Stimulated activated CD4-positive, alpha-beta T cell treated with anti-CD3 and anti-CD28 coated beads, Interleukin-15, amount 100 ng/mL, for 1 hour (primary cell): ENCODE measurements around the gene PLCB1.

ENCODE experiments used
- DNase-seq, 2 donors: peaks; one replicate each; pipeline ENCODE4 v3.0.0-alpha.2; 2020; ENCODE audit warnings: low read depth in 1 of 2, low spot score in 1 of 2

PLCB1 gene

DNA sequence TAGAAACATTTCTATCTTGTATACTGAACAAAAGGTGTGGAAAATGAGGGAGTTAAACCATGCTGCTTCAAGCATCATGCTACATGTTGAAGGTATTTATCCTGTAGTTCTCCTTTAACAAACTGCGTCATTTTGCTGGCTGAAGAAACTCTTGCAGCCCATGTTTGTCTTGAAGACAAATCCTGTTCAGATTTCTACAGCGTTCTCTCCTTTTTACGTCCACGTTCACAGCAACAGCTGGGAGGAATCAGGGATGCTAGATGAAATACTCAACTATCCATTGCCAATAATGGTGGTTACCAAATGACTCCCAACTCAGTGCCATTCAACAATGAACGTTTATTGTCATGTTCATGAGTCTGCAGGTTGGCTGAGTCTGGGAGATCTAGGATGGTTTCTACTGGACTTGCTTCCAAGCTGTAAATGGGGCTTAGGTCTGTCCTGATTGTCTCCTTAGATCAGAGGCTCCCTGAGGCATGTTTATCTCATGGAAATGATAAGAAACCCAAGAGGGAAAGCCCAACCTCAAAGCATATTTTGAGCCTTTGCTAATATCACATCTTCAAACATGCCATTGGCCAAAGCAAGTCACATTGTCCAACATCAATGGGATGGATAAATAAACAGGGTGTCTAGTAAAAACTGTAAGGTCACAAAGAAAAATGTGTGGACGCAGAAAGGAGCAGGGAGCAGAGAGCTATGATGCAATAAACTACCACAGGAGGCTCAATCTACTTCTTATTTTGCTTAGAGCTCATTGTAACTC, 2.7 kb upstream of the PLCB1 start:
- DNase-seq, result no peak

DNA sequence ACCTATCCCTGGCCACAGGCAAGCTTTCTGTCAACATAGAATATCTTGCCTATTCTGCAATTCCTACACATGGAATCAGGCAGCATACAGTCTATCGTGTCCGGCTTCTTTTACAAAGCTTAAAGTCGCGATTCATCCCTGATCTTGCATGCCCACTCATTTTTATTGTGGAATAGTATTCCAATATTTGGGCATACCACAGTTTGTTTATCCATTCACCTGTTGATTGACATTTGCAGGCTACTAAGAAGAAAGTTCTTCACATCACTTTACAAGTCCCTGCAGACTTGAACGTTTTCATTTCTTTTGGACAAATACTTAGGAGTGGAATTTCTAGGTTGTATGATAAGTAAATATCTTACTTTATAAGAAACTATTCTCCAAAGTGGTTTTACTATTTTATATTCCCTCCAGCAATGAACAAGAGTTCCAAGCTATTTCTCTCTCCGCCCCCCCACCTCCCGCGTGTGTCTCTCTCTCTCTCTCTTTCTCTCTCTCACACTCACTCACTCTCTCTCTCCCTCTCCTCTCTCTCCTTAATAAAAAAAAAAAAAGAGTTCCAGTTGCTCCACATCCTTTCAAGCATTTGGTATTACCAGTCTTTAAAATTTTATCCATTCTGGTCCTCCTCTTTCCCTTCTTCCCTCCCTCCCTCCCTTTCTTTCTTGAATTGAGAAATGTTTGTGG, 1.1 kb upstream of the PLCB1 start:
- no peak for DNase-seq

DNA sequence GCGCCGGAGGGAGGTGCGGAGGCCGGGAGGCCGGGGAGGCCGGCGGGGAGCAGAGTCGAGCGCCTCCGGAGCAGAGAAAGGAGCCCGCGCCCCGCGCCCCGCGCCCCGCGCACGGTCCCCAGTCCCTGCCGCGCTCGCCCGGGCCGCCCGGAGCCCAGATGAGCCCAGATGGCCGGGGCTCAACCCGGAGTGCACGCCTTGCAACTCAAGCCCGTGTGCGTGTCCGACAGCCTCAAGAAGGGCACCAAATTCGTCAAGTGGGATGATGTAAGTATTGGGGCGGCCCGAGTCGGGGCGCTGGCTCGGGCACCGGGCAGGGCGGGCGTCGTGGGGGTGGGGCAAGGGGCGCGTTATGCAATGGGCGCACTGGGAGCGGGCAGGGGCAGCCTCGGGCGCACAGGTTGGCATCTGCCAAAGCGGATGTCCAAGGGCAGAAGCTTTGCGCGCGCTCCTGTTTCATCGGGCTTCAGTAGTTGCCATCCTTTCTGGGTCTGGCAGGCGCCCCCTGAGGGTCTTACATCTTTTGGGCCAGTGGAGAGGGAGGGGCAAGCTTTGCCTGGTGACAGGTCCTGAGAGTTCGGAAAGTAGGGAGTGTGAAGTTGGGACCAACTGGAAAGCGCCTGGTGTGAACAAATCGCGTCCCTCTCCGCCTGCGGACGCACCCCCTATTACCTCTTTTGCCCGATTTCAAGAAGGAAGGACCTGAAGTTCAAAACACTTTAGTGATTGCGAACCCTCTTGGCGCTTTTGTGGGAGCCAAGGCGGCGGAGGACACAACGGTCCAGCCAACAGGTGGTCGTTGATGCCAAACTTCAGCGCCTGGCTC, 631 bp downstream of the PLCB1 start:
- DNase-seq, result no peak

DNA sequence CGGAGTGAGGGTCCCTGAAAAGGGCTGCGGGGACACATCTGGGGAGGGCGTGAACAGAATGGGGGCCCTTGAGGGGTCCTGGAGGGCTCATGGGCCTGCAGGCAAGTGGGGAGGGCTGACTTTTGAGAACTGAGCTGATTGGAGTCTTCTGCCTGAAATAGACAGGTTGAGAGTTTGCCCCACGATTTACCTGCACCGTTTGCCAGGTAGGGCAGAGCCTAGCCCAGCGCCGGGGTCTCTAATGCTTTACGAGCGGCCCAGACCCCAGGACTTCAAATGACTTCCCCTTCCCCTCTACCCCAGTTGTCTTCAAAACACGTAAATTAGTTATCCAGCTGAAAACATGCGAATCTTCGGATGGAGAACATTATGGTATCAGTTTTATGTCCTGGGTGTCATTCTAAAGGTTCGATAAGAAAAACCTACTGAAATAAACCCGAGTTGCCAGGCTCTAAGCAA, 1.3 kb downstream of the PLCB1 start:
- no peak for DNase-seq

DNA sequence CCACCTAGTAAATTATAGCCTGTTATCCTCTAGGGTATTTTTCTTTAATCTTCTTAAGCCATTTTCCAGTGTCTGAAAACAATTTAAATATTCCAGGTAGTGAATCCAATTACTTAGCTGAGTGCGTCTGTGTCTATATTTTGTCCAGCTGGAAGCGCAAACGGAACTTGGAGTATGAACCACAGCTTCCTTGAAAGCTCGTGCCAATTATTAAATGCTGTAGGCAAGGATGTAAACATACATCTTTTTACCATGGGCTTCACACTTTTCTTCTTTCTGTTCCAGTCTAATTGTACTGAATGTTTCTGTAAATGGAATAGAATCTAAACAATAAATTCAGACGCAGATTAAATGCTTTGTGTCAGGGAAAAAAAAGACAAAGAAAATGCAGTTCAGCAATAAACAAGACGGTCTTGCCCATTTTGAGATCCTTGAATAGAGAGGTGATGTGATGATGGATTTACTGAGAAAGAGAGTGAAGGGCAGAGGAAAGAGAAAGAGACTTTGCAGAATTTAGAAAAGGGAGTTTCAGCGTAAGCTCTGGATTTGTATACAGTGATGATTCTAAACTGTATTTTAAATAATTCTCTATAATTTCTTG, 1.9 kb downstream of the PLCB1 start:
- DNase-seq, result no peak

DNA sequence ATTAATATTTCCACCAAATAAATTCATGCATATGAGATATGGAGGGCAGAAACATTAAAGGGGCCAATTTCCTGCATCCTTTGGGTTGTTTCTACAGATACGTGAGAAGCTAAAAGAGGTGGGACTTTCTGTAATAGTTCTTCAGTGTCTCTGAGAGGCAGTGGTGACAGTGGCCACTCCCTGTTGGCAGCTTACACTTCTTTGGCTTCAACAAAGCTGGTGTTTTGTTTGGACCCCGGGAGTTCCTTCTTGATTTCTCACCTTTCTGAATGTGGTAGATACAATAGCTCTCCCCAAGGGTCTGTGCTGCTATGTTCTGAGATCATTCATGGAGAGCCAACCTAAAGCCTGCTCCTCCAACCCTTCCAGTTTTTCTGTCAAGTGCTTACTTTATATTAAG, 7.8 kb downstream of the PLCB1 start:
- no peak for DNase-seq

DNA sequence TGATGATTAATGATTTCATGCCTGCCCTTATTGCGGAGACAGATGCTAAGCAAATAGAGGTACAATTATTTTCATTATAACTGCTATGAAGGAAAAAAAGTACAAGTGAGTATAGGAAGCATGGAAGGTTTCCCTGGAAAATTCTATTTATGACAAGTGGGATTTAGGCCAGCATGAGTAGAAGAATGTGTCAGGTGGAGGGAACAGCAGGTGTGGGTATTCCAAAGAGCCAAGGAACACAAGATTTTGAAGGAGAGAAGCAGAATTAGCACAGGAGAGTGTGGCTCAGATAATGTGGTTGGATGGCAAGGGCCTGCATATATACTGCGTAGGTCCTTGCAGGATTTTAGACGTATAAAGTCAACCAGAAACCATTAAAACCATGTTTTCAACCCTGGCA, 11.4 kb downstream of the PLCB1 start:
- no peak for DNase-seq

DNA sequence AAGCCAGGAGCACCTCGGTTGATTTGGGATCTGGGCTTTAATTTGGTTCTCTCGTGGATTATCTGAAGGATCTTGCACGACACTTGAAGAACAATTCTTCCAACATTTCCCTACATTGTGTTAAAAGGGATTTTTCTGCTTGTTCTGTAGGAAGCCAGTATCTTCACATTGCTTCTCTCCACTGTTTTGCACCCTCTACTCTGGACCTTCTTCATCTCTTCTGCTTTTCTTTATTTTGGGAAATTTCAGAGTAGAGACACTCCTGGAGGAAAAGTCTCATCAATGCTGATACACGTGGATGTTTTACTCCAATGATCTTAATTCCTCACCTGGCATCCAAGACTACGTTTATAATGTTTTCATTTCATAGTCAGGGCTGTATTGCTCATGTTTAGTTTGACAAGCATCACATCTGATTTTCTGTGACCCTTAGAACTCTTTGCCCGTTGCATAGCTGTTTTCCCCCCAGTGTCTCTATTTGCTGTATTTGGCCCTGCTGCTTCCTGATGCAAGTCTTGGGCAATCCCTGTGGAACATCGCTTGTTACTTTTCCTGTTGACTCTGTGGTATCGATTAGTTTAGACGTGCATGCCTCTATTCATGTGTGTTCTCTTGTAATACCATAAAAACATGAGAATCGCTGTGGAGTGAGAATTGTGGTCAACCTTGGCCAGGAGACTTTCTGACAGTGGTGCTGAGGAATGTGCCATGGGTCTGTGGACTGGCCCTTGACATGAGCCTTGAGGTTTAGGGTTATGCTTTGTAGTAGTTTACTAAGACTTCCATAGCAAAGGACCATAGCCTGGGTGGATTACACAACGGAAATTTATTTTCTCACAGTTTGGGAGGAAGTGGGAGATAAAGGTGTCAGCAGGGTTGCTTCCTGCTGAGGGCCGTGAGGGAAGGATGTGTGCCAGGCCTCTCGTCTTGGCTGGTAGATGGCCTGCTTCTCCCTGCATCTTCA, 12.5 kb downstream of the PLCB1 start:
- no peak for DNase-seq

DNA sequence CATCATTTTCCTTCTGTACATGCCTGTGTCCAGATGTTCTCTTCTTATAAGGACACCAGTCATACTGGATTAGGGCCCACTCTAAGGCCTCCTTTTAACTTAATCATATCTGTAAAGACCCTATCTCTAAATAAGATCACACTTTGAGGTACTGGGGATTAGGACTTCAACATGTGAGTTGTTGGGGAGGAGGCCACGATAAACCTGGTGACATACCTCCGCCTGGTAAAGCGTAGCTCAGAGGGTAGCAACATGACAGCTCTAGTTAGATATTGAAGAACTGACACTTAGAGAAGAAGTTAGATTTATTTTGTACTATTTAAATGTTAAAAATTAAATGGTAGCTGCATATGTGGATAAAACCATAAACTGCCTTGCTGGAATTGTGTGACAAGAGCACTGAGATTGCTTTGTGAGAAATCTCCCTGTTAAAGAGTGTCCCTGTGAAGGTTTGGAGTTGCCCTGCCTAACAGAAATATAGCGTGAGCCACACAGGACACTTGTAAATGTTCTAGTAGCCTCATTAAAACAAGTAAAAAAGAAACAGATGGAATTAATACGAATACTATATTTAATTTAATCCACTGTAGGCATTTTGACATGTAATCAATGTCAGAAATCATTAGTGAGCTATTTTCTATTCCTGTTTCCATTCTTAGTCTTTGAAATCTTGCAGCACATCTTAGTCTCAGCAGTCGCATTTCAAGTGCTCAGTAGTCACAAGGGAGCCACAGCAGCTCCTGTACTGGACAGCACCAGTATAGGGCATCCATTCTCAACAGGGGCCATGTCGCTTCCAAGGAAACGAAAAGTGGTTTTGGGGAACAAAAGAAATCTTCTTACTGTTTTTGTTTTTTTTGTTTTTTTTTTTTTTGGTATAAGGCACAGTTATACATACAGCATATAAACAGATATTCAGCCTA, 13.4 kb downstream of the PLCB1 start:
- DNase-seq, result no peak

DNA sequence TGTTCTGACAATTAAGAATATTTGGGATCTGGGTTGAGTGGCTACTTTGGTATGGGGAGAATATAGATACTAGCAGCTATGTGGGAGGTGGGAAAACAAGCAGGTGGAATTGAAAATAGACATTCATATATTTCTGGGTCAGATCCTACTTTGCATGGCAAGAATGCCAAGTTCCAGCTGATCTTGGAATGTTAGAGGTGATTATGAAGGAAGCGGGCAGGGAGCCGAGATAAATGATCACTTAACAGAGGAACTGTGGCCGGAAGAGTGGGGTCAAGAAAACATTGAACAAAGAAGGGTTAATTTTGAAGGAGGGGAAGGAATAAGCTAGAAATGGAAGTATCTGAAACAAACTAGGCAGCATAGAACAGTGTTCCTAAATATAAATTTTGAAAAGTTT, 15.4 kb downstream of the PLCB1 start:
- no peak for DNase-seq

DNA sequence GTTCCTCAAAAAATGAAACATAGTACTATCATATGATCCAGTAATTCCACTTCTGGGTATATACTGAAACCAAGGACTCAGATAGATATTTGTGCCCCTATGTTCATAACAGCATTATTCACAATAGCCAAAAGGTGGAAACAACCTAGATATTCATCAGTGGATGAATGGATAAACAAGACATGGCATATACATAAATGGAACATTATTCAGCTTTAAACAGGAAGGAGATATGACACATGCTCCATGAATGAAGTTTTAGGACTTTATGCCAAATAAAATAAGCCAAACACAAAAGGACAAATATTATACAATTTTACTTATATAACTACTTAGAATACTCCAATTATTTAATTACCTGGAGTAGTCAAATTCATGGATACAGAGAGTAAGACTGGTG, 16.4 kb downstream of the PLCB1 start:
- DNase-seq, result no peak

DNA sequence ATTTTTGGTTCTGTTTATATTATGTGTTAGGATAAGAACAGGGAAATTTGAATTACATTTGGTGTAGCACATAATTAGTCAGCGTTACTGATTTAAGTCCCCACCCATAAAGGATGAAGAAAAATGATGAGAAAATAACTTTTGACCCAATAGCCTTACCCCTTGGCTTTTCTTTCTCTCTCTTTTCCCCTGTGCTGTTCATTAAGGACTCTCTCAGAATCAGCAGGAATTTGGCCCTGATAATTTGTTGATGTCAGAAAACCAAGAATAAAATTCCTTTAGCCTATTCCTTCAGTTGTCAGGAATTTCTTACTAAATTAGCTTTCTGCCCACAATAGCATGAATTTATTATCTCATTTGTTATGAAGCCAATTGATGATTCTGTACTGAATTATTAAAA, 18.5 kb downstream of the PLCB1 start:
- DNase-seq, result no peak

DNA sequence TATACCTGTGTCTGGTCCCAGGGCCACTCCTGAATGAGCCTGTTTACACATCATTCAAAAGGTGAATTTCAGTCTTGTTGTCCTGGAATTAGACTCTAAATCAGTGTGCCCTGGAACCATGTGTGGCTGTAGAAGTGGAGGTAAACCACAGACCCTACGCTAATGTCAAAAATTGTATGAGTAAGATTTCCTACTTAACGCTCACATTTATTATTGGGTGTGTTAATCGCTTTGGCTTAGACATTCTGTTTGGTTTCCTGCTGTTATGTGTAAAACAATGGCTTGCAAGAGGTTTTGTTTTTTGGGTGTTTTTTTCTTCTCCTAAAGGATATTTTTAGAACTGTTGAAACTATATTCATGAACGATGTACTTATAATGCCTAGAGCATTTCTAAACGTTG, 19.3 kb downstream of the PLCB1 start:
- DNase-seq, result no peak

DNA sequence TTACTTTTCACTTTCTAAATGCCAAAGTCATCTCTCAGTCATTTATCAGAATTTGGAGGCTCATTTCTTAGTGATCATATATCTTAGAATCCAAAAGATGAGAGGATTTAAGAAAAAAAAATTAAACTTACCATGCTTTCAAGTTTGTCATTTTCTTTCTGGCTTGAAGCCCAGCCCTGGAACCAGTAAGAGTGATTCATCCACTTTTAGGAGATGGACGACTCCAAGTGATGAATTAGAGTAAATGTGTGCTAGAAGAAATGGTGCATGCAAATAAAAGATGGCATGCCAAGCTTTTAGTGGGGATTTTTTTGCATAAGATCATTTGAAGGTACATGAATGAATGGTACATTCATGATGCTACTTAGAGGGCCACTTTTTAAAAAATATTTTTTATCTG, 20.1 kb downstream of the PLCB1 start:
- no peak for DNase-seq

DNA sequence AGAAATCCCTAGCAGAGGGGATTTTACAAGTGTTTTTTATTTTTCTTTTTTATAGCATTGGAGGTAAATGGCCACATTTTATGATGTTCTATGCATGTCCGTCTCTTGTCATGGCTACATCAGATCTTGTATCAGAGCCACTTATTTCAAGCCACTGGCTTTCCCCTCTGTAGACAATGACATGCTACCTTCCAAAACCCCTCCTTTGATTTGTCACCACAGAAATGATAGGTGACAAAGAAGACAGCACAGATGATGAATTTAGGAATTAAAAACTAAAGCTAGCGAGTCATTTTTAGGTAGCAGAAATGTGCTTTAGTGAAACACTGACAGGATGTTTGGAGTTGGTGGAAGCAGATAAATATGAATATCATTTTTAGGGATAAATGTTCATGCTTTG, 20.8 kb downstream of the PLCB1 start:
- no peak for DNase-seq

DNA sequence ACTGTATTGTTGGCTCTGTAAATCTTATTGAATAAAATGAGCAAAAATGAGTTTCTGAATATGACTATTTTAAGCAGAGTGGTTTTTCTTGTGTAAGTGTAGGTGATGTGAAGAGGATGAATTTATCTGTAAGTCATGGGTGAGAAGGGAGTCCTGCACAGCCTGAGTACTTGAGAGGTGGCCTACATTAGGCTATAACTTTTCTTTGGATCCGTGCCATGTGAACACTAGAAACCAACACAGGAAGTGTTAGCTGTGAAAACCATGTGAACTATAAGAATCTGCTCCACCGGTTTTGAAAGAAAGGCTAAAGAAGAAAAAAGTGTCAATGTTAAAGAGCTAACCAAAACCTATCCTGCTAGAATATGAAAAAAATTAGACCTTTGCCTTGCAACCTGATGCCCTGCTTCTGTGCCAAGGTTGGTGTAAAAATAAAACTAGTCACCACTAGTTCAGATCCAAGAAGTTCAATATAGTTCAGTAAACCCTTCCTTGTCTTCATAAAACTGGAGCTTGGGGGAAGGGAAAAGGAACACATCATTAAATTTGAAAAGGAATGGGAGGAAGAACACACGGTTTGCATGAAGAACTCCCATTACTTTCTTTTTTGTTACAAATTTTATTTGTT, 21.3 kb downstream of the PLCB1 start:
- DNase-seq, result no peak

DNA sequence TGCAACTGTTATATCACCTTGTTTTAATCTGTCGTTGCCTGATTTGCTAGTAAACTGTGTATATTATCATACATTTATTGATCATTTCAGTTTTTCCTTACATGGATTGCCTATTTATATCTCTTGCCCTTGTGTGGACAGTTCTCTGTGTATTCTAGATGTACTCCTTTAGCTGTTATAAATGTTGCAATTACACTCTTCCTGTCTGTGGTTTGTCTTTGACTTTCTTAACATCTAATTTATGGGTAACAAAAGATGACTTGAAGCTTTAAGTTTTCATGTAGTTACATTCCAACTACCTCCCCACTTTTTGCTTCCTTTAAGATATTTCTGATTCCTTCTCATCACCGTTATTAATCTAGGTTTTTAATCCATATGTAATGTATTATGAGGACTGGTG, 22.6 kb downstream of the PLCB1 start:
- DNase-seq, result no peak

DNA sequence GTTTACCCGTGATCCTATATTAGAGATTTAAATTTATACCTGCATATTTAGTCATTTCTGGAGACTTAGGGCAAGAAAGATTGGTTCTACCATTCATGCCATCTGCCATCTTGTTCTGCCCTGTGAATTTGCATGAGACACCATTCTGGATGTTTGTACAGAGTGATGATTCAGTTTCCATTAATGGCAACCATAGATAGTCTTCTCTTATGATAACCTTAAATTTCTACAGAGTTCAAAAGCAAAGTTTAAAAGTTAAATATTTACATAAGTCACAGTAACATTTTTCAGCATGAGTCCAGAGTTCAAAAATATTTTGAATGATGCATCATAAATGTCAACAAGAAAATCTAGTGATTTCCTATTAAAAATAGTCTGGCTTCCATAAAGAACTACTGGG, 23.2 kb downstream of the PLCB1 start:
- DNase-seq, result no peak

DNA sequence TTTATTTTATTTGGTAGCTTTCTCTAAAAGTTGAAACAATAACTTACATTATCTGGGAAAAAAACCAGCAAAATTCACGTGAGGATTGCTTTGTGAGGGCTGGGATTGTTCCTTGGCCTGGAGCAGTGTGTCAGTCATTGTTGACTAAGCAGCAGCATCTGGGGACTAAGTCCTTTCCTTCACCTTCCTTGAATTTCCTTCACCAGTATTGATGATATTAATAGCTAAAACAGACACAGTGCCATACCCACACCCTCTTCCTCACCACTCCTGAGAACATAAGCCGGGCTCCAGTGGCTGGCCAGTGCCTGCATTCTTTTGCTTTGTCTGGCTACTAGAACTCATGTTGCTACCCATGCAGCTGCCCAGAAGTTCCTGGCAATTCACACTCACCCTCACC, 23.7 kb downstream of the PLCB1 start:
- DNase-seq, result no peak
